ENCODE data around the gene MRPS23. TPM values are rescaled to one million over a fixed set of nuclear protein-coding genes. Genes with fewer than 3 reads are reported as not detected.

The MRPS23 gene
- total RNA-seq (10 to 100 TPM; 39.2 to 39.8 TPM), polyA plus RNA-seq (ENCODE audit: insufficient read length in 6 of 6) (10 to 100 TPM; 39.7 to 46.1 (median 44.2) TPM)
- long read RNA-seq, donor 1, full-length matches to known transcripts = 29 of 29 reads
- long read RNA-seq, donor 1, partial matches to known transcripts = 0 of 29 reads
- long read RNA-seq, donor 1, other reads (novel, unspliced or antisense) = 0 of 29 reads
- long read RNA-seq, donor 2, full-length matches to known transcripts = 27 of 27 reads
- long read RNA-seq, donor 2, partial matches to known transcripts = 0 of 27 reads
- long read RNA-seq, donor 2, other reads (novel, unspliced or antisense) = 0 of 27 reads
- long read RNA-seq, donor 3, full-length matches to known transcripts = 31 of 31 reads
- long read RNA-seq, donor 3, partial matches to known transcripts = 0 of 31 reads
- long read RNA-seq, donor 3, other reads (novel, unspliced or antisense) = 0 of 31 reads
- long read RNA-seq, donor 4, full-length matches to known transcripts = 34 of 34 reads
- long read RNA-seq, donor 4, partial matches to known transcripts = 0 of 34 reads
- long read RNA-seq, donor 4, other reads (novel, unspliced or antisense) = 0 of 34 reads
- long read RNA-seq, donor 5, full-length matches to known transcripts = 23 of 23 reads
- long read RNA-seq, donor 5, partial matches to known transcripts = 0 of 23 reads
- long read RNA-seq, donor 5, other reads (novel, unspliced or antisense) = 0 of 23 reads
- long read RNA-seq, donor 6, full-length matches to known transcripts = 31 of 31 reads
- long read RNA-seq, donor 6, partial matches to known transcripts = 0 of 31 reads
- long read RNA-seq, donor 6, other reads (novel, unspliced or antisense) = 0 of 31 reads
- long read RNA-seq, donor 7, full-length matches to known transcripts = 11 of 11 reads
- long read RNA-seq, donor 7, partial matches to known transcripts = 0 of 11 reads
- long read RNA-seq, donor 7, other reads (novel, unspliced or antisense) = 0 of 11 reads
- long read RNA-seq, donor 8, full-length matches to known transcripts = 15 of 15 reads
- long read RNA-seq, donor 8, partial matches to known transcripts = 0 of 15 reads
- long read RNA-seq, donor 8, other reads (novel, unspliced or antisense) = 0 of 15 reads
- long read RNA-seq, donor 9 = 0 reads
- long read RNA-seq, donor 10, full-length matches to known transcripts = 38 of 42 reads
- long read RNA-seq, donor 10, partial matches to known transcripts = 3 of 42 reads
- long read RNA-seq, donor 10, other reads (novel, unspliced or antisense) = 1 of 42 reads
- long read RNA-seq, donor 11 = 0 reads
- long read RNA-seq, donor 12, full-length matches to known transcripts = 17 of 17 reads
- long read RNA-seq, donor 12, partial matches to known transcripts = 0 of 17 reads
- long read RNA-seq, donor 12, other reads (novel, unspliced or antisense) = 0 of 17 reads

GRCh38 chr17:57849874-57850754, at the start of gene MRPS23:
TSS of gene MRPS23 (minus strand) at chr17:57850044. CDS start at chr17:57850010, 34 bp downstream.
- intact Hi-C loops (cut with DNase I) = loop anchor here in 1 of 2 donors (10.0 kb wide), 1 partner anchor 265 kb away; no protein-coding TSS in a partner anchor
- Histone ChIP-seq H3K36me3 (peaks cover 0 to 19% of the 10 kb centered on the region in 2 donors), H3K27me3 (no peaks in the 10 kb centered on the region), H3K4me1 (peaks cover 21 to 43% of the 10 kb centered on the region in 2 donors), H3K4me3 (peak within 1 kb of the TSS; percentile 79 to 89), H3K9me3 (no peaks in the 10 kb centered on the region), H3K27ac (peak within 1 kb of the TSS; percentile 85 to 91)
- TF ChIP-seq CTCF (IDR thresholded peaks at IDR 0.05) = peak in 1 of 2 donors; percentile 33
- DNase-seq (peak; percentile 93 to 99 (median 98)), ATAC-seq (peak; percentile 96)

GRCh38 chr17:57899391-57899790, 49.5 kb upstream of the MRPS23 start:
- peak; percentile 1 for ATAC-seq
- TF ChIP-seq CTCF (IDR thresholded peaks at IDR 0.05) = no peak
- intact Hi-C loops (cut with DNase I) = no loop called here

GRCh38 chr17:57898487-57899311, 48.9 kb upstream of the MRPS23 start:
- peak; percentile 62 for ATAC-seq
- Histone ChIP-seq H3K27me3 (no peaks in the 10 kb centered on the region), H3K4me3 (no peak overlapping the region), H3K36me3 (no peaks in the 10 kb centered on the region), H3K4me1 (peaks cover 57 to 93% of the 10 kb centered on the region in 2 donors), H3K27ac (peak overlapping the region; percentile 81 to 85), H3K9me3 (no peaks in the 10 kb centered on the region)
- DNase-seq = peak; percentile 71 to 90 (median 80)
- intact Hi-C loops (cut with DNase I) = no loop called here
- no peak for TF ChIP-seq CTCF (IDR thresholded peaks at IDR 0.05)

More at GRCh38 chr17:57899391-57899790, 49.5 kb upstream of the MRPS23 start:
- DNase-seq = no peak
- H3K4me1 ChIP-seq = peaks cover 57 to 93% of the 10 kb centered on the region in 2 donors
- H3K27ac ChIP-seq = peak overlapping the region; percentile 81 to 85
- no peak overlapping the region for H3K4me3 ChIP-seq
- H3K27me3 ChIP-seq = no peaks in the 10 kb centered on the region
- no peaks in the 10 kb centered on the region for H3K9me3 ChIP-seq
- H3K36me3 ChIP-seq = no peaks in the 10 kb centered on the region

Measured in left lung (tissue), 14 donors.